Subcutaneous adipose tissue (tissue), 4 donors: Measurements from ENCODE around the gene IQCB1. TPM values are rescaled to one million over a fixed set of nuclear protein-coding genes. Genes with fewer than 3 reads are reported as not detected.

ENCODE experiments used
- total RNA-seq, 4 donors: library from RNA; depleted of rRNA; stranded (reverse); fragments of >200 nt; gene quantifications; one replicate each; pipeline ENCODE4 v1.1.0, GENCODE V29; 2016
- TF ChIP-seq, protein P1 (sequence below): fragments of 450-650 bp; IDR thresholded peaks from one replicate; pipeline ENCODE4 v1.5.1; 2016; ENCODE audit warnings: low read depth, mild to moderate bottlenecking, control low read depth, antibody characterized with exemption, moderate library complexity

IQCB1 gene
- total RNA-seq, 4 donors from 2014 or later, result 9.4 to 23.0 (median 17.5) TPM

GRCh38 chr3:121752261-121752660 lies 82.6 kb downstream of the IQCB1 start:
- TF ChIP-seq, protein P1, sequence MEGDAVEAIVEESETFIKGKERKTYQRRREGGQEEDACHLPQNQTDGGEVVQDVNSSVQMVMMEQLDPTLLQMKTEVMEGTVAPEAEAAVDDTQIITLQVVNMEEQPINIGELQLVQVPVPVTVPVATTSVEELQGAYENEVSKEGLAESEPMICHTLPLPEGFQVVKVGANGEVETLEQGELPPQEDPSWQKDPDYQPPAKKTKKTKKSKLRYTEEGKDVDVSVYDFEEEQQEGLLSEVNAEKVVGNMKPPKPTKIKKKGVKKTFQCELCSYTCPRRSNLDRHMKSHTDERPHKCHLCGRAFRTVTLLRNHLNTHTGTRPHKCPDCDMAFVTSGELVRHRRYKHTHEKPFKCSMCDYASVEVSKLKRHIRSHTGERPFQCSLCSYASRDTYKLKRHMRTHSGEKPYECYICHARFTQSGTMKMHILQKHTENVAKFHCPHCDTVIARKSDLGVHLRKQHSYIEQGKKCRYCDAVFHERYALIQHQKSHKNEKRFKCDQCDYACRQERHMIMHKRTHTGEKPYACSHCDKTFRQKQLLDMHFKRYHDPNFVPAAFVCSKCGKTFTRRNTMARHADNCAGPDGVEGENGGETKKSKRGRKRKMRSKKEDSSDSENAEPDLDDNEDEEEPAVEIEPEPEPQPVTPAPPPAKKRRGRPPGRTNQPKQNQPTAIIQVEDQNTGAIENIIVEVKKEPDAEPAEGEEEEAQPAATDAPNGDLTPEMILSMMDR, result no peak

- TF ChIP-seq, protein P1, result no peak
These were observed 84.8 kb downstream of the IQCB1 start for GRCh38 chr3:121750087-121750415.

GRCh38 chr3:121749276-121750086 lies 85.4 kb downstream of the IQCB1 start, which contains the start of gene GOLGB1:
TSS of gene GOLGB1 (minus strand) at chr3:121749741. CDS start at chr3:121730971, 18,770 bp downstream.
- TF ChIP-seq, protein P1, result no peak

- TF ChIP-seq, protein P1, result no peak
These were observed 86.1 kb downstream of the IQCB1 start for GRCh38 chr3:121748680-121749275.

- TF ChIP-seq, protein P1, result no peak
These were observed 86.9 kb downstream of the IQCB1 start for GRCh38 chr3:121747976-121748375.

DNA sequence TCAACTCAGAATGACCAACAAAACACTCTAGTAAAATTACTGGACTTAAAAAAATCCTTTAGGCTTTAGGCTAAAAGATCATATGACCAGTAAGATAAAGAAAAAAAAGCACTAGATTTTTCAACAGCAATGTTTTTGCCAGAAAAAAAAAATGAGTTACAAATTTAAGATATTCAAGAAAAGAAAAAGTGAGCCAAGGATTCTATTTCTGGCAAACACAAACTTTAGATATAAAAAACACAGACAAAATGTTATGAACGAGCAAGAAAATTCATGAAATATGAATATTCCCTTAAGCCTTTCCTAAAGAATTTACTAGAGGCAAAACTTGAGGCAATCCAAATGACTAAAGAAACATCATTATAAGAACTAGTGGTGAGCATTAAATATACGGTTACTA lies 94.0 kb downstream of the IQCB1 start:
- TF ChIP-seq, protein P1, result no peak

- TF ChIP-seq, protein P1, result no peak
These were observed 95.0 kb downstream of the IQCB1 start for GRCh38 chr3:121739902-121740301.
